VCaP (cell line): ENCODE results near the gene CADM2.
"Not testable (repeated sequence)": the region's sequence is repeated elsewhere in the genome, so short reads cannot be mapped to it uniquely, and the experiment has no call there.

Experiments
- H3K27ac ChIP-seq: fragments of 450-650 bp; 2 replicates; pipeline ENCODE4 v1.5.1; 2017
- CTCF ChIP-seq: fragments of 450-650 bp; conservative IDR thresholded peaks from 2 replicates; pipeline ENCODE4 v1.5.1; 2017; ENCODE audit warnings: mild to moderate bottlenecking, moderate library complexity

The CADM2 gene

GRCh38 chr3:85960793-85961192, 1002.0 kb downstream of the CADM2 start:
- no peak overlapping the region for H3K27ac ChIP-seq
- TF ChIP-seq CTCF = no peak

- no peak overlapping the region for H3K27ac ChIP-seq
- no peak for TF ChIP-seq CTCF
These were observed 1019.0 kb downstream of the CADM2 start for GRCh38 chr3:85977615-85978338.

- no peak overlapping the region for H3K27ac ChIP-seq
- no peak for TF ChIP-seq CTCF
These were observed 1020.2 kb downstream of the CADM2 start for GRCh38 chr3:85979034-85979433.

- H3K27ac ChIP-seq = not testable (repeated sequence)
These were observed 1030.8 kb downstream of the CADM2 start for GRCh38 chr3:85989581-85989980.

GRCh38 chr3:86029590-86029989, 1070.8 kb downstream of the CADM2 start:
- no peak for TF ChIP-seq CTCF

GRCh38 chr3:86037916-86038315, 1079.1 kb downstream of the CADM2 start:
- TF ChIP-seq CTCF = no peak
- no peak overlapping the region for H3K27ac ChIP-seq

More at GRCh38 chr3:86029590-86029989, 1070.8 kb downstream of the CADM2 start:
- H3K27ac ChIP-seq = no peak overlapping the region

GRCh38 chr3:86046436-86047136, 1087.8 kb downstream of the CADM2 start:
- no peak for TF ChIP-seq CTCF
- no peak overlapping the region for H3K27ac ChIP-seq

GRCh38 chr3:86047161-86047560, 1088.4 kb downstream of the CADM2 start:
- TF ChIP-seq CTCF = no peak
- no peak overlapping the region for H3K27ac ChIP-seq
